WTC11 (cell line): Measurements from ENCODE around the gene LTBP3. TPM values are rescaled to one million over a fixed set of nuclear protein-coding genes. Genes with fewer than 3 reads are reported as not detected.

Experiments used
- ATAC-seq: fragments of 200-7000 bp; cut with Tn5 transposase; 2 replicates; pipeline ENCODE4 v1.10.0; 2021; ENCODE audit warnings: mild to moderate bottlenecking, moderate library complexity
- CTCF ChIA-PET: fragments of 300-600 bp; sonication (Branson Sonifier 250); formaldehyde crosslinking; loops from one replicate; lab custom pipeline; 2021; ENCODE audit warnings: antibody characterized with exemption; lab: Charles Lee
- POLR2A ChIA-PET: fragments of 350-600 bp; sonication (Branson Sonifier 250); formaldehyde crosslinking; loops from one replicate; lab custom pipeline; 2021; ENCODE audit warnings: antibody characterized with exemption; lab: Charles Lee
- DNase-seq: peaks from one replicate; pipeline ENCODE4 v3.0.0; 2021; ENCODE audit warnings: low spot score
- H3K27ac Mint-ChIP-seq: 2 replicates; pipeline ENCODE4 v1.8.0; 2021; ENCODE audit warnings: mixed read lengths
- H3K27me3 Mint-ChIP-seq: 2 replicates; pipeline ENCODE4 v1.8.0; 2021; ENCODE audit warnings: low read depth, mild to moderate bottlenecking, moderate library complexity, mixed read lengths
- H3K36me3 Mint-ChIP-seq: 2 replicates; pipeline ENCODE4 v1.8.0; 2021; ENCODE audit warnings: mixed read lengths
- H3K4me1 Mint-ChIP-seq: 2 replicates; pipeline ENCODE4 v1.8.0; 2022; ENCODE audit warnings: mixed read lengths
- H3K4me3 Mint-ChIP-seq: 2 replicates; pipeline ENCODE4 v1.8.0; 2021; ENCODE audit warnings: mild to moderate bottlenecking, moderate library complexity, mixed read lengths
- H3K9me3 Mint-ChIP-seq: 2 replicates; pipeline ENCODE4 v1.8.0; 2021; ENCODE audit warnings: mixed read lengths
- AFF4 ChIP-seq: sonication (generic); formaldehyde crosslinking; IDR thresholded peaks from 2 replicates; pipeline ENCODE4 v1.8.1; 2023; ENCODE audit warnings: mild to moderate bottlenecking, missing genetic modification reagents, borderline replicate concordance
- ARID4B ChIP-seq: sonication (generic); formaldehyde crosslinking; IDR thresholded peaks from 2 replicates; pipeline ENCODE4 v1.8.0; 2023; ENCODE audit warnings: missing genetic modification reagents, mild to moderate bottlenecking, borderline replicate concordance
- CDX4 ChIP-seq: fragments of 250-450 bp; sonication (Bioruptor Pico); IDR thresholded peaks from 2 replicates; pipeline ENCODE4 v1.9.0; 2021; ENCODE audit warnings: moderate library complexity, mild to moderate bottlenecking, inconsistent platforms, borderline replicate concordance
- CREB1 ChIP-seq: sonication (generic); formaldehyde crosslinking; IDR thresholded peaks from 2 replicates; pipeline ENCODE4 v1.8.0; 2023; ENCODE audit warnings: mild to moderate bottlenecking, missing genetic modification reagents
- EMX1 ChIP-seq: fragments of 250-450 bp; sonication (Bioruptor Pico); IDR thresholded peaks from 2 replicates; pipeline ENCODE4 v1.8.0; 2021; ENCODE audit warnings: mild to moderate bottlenecking
- FOXK1 ChIP-seq: sonication (generic); formaldehyde crosslinking; IDR thresholded peaks from 2 replicates; pipeline ENCODE4 v1.8.0; 2022; ENCODE audit warnings: mild to moderate bottlenecking, moderate library complexity, missing genetic modification reagents
- FOXP1 ChIP-seq: sonication (generic); formaldehyde crosslinking; IDR thresholded peaks from 2 replicates; pipeline ENCODE4 v1.8.0; 2022; ENCODE audit warnings: missing genetic modification reagents, mild to moderate bottlenecking, moderate library complexity, borderline replicate concordance
- KAT7 ChIP-seq: sonication (generic); formaldehyde crosslinking; IDR thresholded peaks from 2 replicates; pipeline ENCODE4 v1.8.1; 2023; ENCODE audit warnings: missing genetic modification reagents, mild to moderate bottlenecking, borderline replicate concordance
- PRDM15 ChIP-seq: sonication (generic); formaldehyde crosslinking; IDR thresholded peaks from 2 replicates; pipeline ENCODE4 v1.8.0; 2022; ENCODE audit warnings: missing genetic modification reagents
- RORB ChIP-seq: fragments of 250-450 bp; sonication (Bioruptor Pico); IDR thresholded peaks from 2 replicates; pipeline ENCODE4 v1.9.0; 2021; ENCODE audit warnings: mild to moderate bottlenecking
- SMAD4 ChIP-seq: sonication (generic); formaldehyde crosslinking; IDR thresholded peaks from 2 replicates; pipeline ENCODE4 v1.8.0; 2022; ENCODE audit warnings: mild to moderate bottlenecking, missing genetic modification reagents
- STAT6 ChIP-seq: sonication (generic); formaldehyde crosslinking; conservative IDR thresholded peaks from 2 replicates; pipeline ENCODE4 v1.8.1; 2023; ENCODE audit warnings: mild to moderate bottlenecking, low read depth, missing genetic modification reagents, moderate library complexity
- TEAD1 ChIP-seq: sonication (generic); formaldehyde crosslinking; IDR thresholded peaks from 2 replicates; pipeline ENCODE4 v1.8.0; 2022; ENCODE audit warnings: mild to moderate bottlenecking, missing genetic modification reagents
- ZNF232 ChIP-seq: sonication (generic); formaldehyde crosslinking; IDR thresholded peaks from 2 replicates; pipeline ENCODE4 v1.8.0; 2022; ENCODE audit warnings: mild to moderate bottlenecking, missing genetic modification reagents
- ZNF416 ChIP-seq: fragments of 250-450 bp; sonication (Bioruptor Pico); IDR thresholded peaks from 2 replicates; pipeline ENCODE4 v1.9.0; 2021; ENCODE audit warnings: mild to moderate bottlenecking, inconsistent platforms
- ZNF423 ChIP-seq: fragments of 250-450 bp; sonication (Bioruptor Pico); IDR thresholded peaks from 2 replicates; pipeline ENCODE4 v2.1.2; 2022; ENCODE audit warnings: mild to moderate bottlenecking, moderate library complexity
- ZSCAN18 ChIP-seq: fragments of 250-450 bp; sonication (Bioruptor Pico); IDR thresholded peaks from 2 replicates; pipeline ENCODE4 v2.1.2; 2022; ENCODE audit warnings: mild to moderate bottlenecking, moderate library complexity
- total RNA-seq: library from RNA; stranded (reverse); gene quantifications from 3 replicates; pipeline ENCODE4 v1.2.3, GENCODE V29; 2021

Gene LTBP3
- total RNA-seq, 1 experiment from 2014 or later, result 20.7 TPM

- ATAC-seq, result no peak
- POLR2A ChIA-PET, result interaction anchor here (1.0 to 1.1 kb wide), 2 partner anchors 21 to 32 kb away, joined by 3 to 4 read pairs; no protein-coding TSS in a partner anchor
- Mint-ChIP-seq H3K36me3 (peaks cover 26% of the 10 kb centered on the region), H3K4me1 (peaks cover 12% of the 10 kb centered on the region), H3K27me3 (peaks cover 6% of the 10 kb centered on the region)
- CTCF ChIA-PET, result interaction anchor here (0.9 to 1.3 kb wide), 3 partner anchors 19 to 48 kb away, joined by 3 read pairs; no protein-coding TSS in a partner anchor
- no peak for TF ChIP-seq TEAD1
- TF ChIP-seq CDX4 (CRISPR knock-in tag), result no peak
- no peak for TF ChIP-seq FOXP1
- no peak for TF ChIP-seq ZNF232 (CRISPR knock-in tag)
- TF ChIP-seq KAT7 (CRISPR knock-in tag), result no peak
- TF ChIP-seq SMAD4 (CRISPR knock-in tag), result no peak
- no peak for TF ChIP-seq AFF4
- TF ChIP-seq, all 79 proteins: peak for 0
- DNase-seq, result no peak
- no peak overlapping the region for H3K4me3 Mint-ChIP-seq
- no peaks in the 10 kb centered on the region for H3K9me3 Mint-ChIP-seq
- peak overlapping the region; percentile 88 for H3K27ac Mint-ChIP-seq
Measured at GRCh38 chr11:65528819-65529350, 29.3 kb downstream of the LTBP3 start.

GRCh38 chr11:65526744-65527143 lies 31.4 kb downstream of the LTBP3 start:
- peak overlapping the region; percentile 72; the same call in 1 of the 2 replicates for H3K4me3 Mint-ChIP-seq
- CTCF ChIA-PET, result interaction anchor here (3.3 kb wide), 1 partner anchor 14 kb away, joined by 27 read pairs; no protein-coding TSS in a partner anchor
- peaks cover 16% of the 10 kb centered on the region for H3K4me1 Mint-ChIP-seq
- ATAC-seq (no peak), DNase-seq (no peak)
- peaks cover 11% of the 10 kb centered on the region for H3K27me3 Mint-ChIP-seq
- POLR2A ChIA-PET, result no interaction called here
- H3K27ac Mint-ChIP-seq, result no peak overlapping the region
- H3K9me3 Mint-ChIP-seq, result no peaks in the 10 kb centered on the region
- H3K36me3 Mint-ChIP-seq, result peaks cover 19% of the 10 kb centered on the region
- no peak for TF ChIP-seq RORB (CRISPR knock-in tag)
- TF ChIP-seq ARID4B (CRISPR knock-in tag), result no peak
- no peak for TF ChIP-seq FOXK1 (CRISPR knock-in tag)
- TF ChIP-seq ZNF423 (CRISPR knock-in tag), result no peak
- no peak for TF ChIP-seq ZSCAN18 (CRISPR knock-in tag)
- TF ChIP-seq STAT6 (CRISPR knock-in tag), result no peak
- no peak for TF ChIP-seq CREB1 (CRISPR knock-in tag)
- TF ChIP-seq EMX1 (CRISPR knock-in tag), result no peak
- TF ChIP-seq ZNF416, result no peak
- no peak for TF ChIP-seq PRDM15 (CRISPR knock-in tag)
